Endothelial cell of umbilical vein (primary cell): ENCODE data around the gene PHAF1. TPM values are rescaled to one million over a fixed set of nuclear protein-coding genes. Genes with fewer than 3 reads are reported as not detected.

Experiments
- BruUV-seq: library from RNA; stranded (reverse); fragments of 400-500 nt; replicated peaks from 2 replicates; lab custom pipeline; 2021; lab: Mats Ljungman, UMichigan
- CTCF ChIA-PET: fragments of 300-600, 350-600 bp; sonication (Branson Sonifier 250); formaldehyde crosslinking; loops from one replicate; lab custom pipeline; 2021; ENCODE audit warnings: antibody characterized with exemption, inconsistent platforms; lab: Charles Lee
- POLR2A ChIA-PET: fragments of 300-600, 350-600 bp; sonication (Branson Sonifier 250); formaldehyde crosslinking; loops from one replicate; lab custom pipeline; 2021; ENCODE audit warnings: antibody characterized with exemption, inconsistent platforms; lab: Charles Lee
- DNase-seq: peaks from one replicate; pipeline ENCODE4 v3.0.0-alpha.2; 2011; ENCODE audit warnings: low read depth, low spot score
- FAIRE-seq: peaks from 2 replicates; lab custom pipeline; 2011; peaks lifted over from hg19 to GRCh38; lab: Jason Lieb, UNC
- H2AFZ ChIP-seq: 2 replicates; pipeline ENCODE4 v1.6.0; 2012; ENCODE audit warnings: low read depth, low read length, control low read depth, inconsistent platforms
- H3K27ac ChIP-seq: 2 replicates; pipeline ENCODE4 v1.5.1; 2011; ENCODE audit warnings: low read depth, mild to moderate bottlenecking, control low read depth, low read length, moderate library complexity; ENCODE audit not compliant: insufficient read depth
- H3K27me3 ChIP-seq, 2 experiments: 2 replicates each; pipeline versions ENCODE4 v1.6.0 to v1.6.1; 2011; ENCODE audit warnings: low read length in 2 of 2, mixed read lengths in 1 of 2; ENCODE audit not compliant: control insufficient read depth in 2 of 2, insufficient read depth in 2 of 2
- H3K36me3 ChIP-seq, 2 experiments: 2 replicates in 1 of 2; 3 replicates in 1 of 2; pipeline ENCODE4 v1.5.1; 2011; ENCODE audit warnings: low read length in 2 of 2, mild to moderate bottlenecking in 1 of 2, moderate library complexity in 1 of 2; ENCODE audit not compliant: control insufficient read depth in 2 of 2, insufficient read depth in 2 of 2; ENCODE audit errors: extremely low read depth in 1 of 2
- H3K4me1 ChIP-seq: 3 replicates; pipeline ENCODE4 v1.5.1; 2011; ENCODE audit warnings: mild to moderate bottlenecking, low read length; ENCODE audit not compliant: control insufficient read depth, insufficient read depth; ENCODE audit errors: extremely low read depth
- H3K4me2 ChIP-seq: 2 replicates; pipeline ENCODE4 v1.6.1; 2011; ENCODE audit warnings: low read length, control low read depth, mixed read lengths; ENCODE audit not compliant: insufficient read depth
- H3K4me3 ChIP-seq, 3 experiments: fragments of 200-600 bp in 1 of 3; sonication (generic), shearing (Covaris generic) in 1 of 3; replicated peaks in 1 of 3; 2 replicates each; pipeline ENCODE4 v1.5.1; 2011 to 2016; ENCODE audit warnings: control low read depth in 3 of 3, low read length in 3 of 3, mild to moderate bottlenecking in 2 of 3, inconsistent platforms in 1 of 3, low read depth in 1 of 3, moderate library complexity in 1 of 3; ENCODE audit not compliant: insufficient read depth in 1 of 3
- H3K79me2 ChIP-seq: 2 replicates; pipeline ENCODE4 v1.6.0; 2012; ENCODE audit warnings: low read length, inconsistent platforms; ENCODE audit not compliant: control insufficient read depth, insufficient read depth
- H3K9ac ChIP-seq: replicated peaks from 2 replicates; pipeline ENCODE3; 2011; ENCODE audit warnings: low read length, control low read depth; ENCODE audit not compliant: insufficient read depth; ENCODE audit errors: extremely low read depth
- H3K9me1 ChIP-seq: replicated peaks from 3 replicates; pipeline ENCODE4 v1.6.0; 2011; ENCODE audit warnings: mild to moderate bottlenecking, low read length; ENCODE audit not compliant: control insufficient read depth, insufficient read depth; ENCODE audit errors: extremely low read depth
- H3K9me3 ChIP-seq: replicated peaks from 2 replicates; pipeline ENCODE4 v1.5.1; 2012; ENCODE audit warnings: low read length, inconsistent platforms; ENCODE audit not compliant: control insufficient read depth, insufficient read depth
- H4K20me1 ChIP-seq: replicated peaks from 2 replicates; pipeline ENCODE3; 2011; ENCODE audit warnings: mild to moderate bottlenecking, low read length; ENCODE audit not compliant: control insufficient read depth, insufficient read depth; ENCODE audit errors: extremely low read depth
- EZH2 ChIP-seq: IDR thresholded peaks from 2 replicates; pipeline ENCODE4 v1.6.1; 2012; ENCODE audit warnings: borderline replicate concordance, low read depth, mild to moderate bottlenecking, moderate library complexity, low read length, inconsistent platforms; ENCODE audit not compliant: severe bottlenecking
- FOS ChIP-seq: IDR thresholded peaks from 2 replicates; pipeline ENCODE4 v1.6.1; 2011; ENCODE audit warnings: mild to moderate bottlenecking, low read length, moderate library complexity, borderline replicate concordance; ENCODE audit not compliant: insufficient read depth
- GATA2 ChIP-seq: IDR thresholded peaks from 2 replicates; pipeline ENCODE4 v1.7.0; 2011; ENCODE audit warnings: low read depth, mild to moderate bottlenecking, moderate library complexity, mixed read lengths, low read length; ENCODE audit not compliant: insufficient read length, insufficient read depth
- JUN ChIP-seq: IDR thresholded peaks from 2 replicates; pipeline ENCODE4 v1.6.1; 2011; ENCODE audit warnings: borderline replicate concordance, low read depth; ENCODE audit not compliant: insufficient read length, insufficient read depth
- MAX ChIP-seq: IDR thresholded peaks from 2 replicates; pipeline ENCODE4 v1.6.1; 2011; ENCODE audit not compliant: insufficient read depth, insufficient read length
- MYC ChIP-seq: IDR thresholded peaks from one replicate; pipeline ENCODE4 v1.6.1; 2011; ENCODE audit warnings: mild to moderate bottlenecking, low read depth, low read length
- POLR2A ChIP-seq: IDR thresholded peaks from 2 replicates; pipeline ENCODE4 v1.6.1; 2012; ENCODE audit warnings: low read depth, mild to moderate bottlenecking, control low read depth, low read length
- POLR2AphosphoS5 ChIP-seq: IDR thresholded peaks from 2 replicates; pipeline ENCODE4 v1.6.1; 2012; ENCODE audit warnings: low read depth, mild to moderate bottlenecking, control low read depth, low read length, moderate library complexity; ENCODE audit not compliant: insufficient read depth
- dilution Hi-C: fragments of 300-500 bp; cut with MboI; formaldehyde crosslinking; loops from one replicate; pipeline ENCODE4 v1.15.0; 2019; ENCODE audit warnings: low sequenced_read_pairs; ENCODE audit not compliant: extremely low pct_ligation_motif_present
- intact Hi-C: fragments of 100-400 bp; cut with micrococcal nuclease; formaldehyde crosslinking; loops from one replicate; pipeline ENCODE4 v1.10.0; 2022
- polyA plus RNA-seq, 4 experiments: library from polyadenylated mRNA; depleted of rRNA in 3 of 4; stranded (reverse) in 3 of 4; unstranded in 1 of 4; fragments of >200 nt; gene quantifications; 2 replicates each; pipeline versions ENCODE4 v1.2.1 to v1.2.3, GENCODE V29; 2011 to 2012; ENCODE audit warnings: missing spikeins in 1 of 4
- total RNA-seq: library from RNA; stranded (reverse); gene quantifications from 2 replicates; pipeline ENCODE4 v1.2.3, GENCODE V29; 2021
- TF ChIP-seq, protein P1 (sequence below), 2 donors: IDR thresholded peaks; 1 replicate in 1 of 2; 2 replicates in 1 of 2; pipeline ENCODE4 v1.5.1; 2011; ENCODE audit warnings: low read length in 2 of 2, mild to moderate bottlenecking in 2 of 2, moderate library complexity in 2 of 2, control low read depth in 1 of 2, inconsistent platforms in 1 of 2, low read depth in 1 of 2; ENCODE audit not compliant: insufficient read depth in 1 of 2; ENCODE audit errors: extremely low read depth in 1 of 2

PHAF1 gene
- total and polyA plus RNA-seq, 2 donors (not counting 3 experiments of a cell fraction or from before 2014, with no cell fraction given), result 18.5 to 21.9 TPM

DNA sequence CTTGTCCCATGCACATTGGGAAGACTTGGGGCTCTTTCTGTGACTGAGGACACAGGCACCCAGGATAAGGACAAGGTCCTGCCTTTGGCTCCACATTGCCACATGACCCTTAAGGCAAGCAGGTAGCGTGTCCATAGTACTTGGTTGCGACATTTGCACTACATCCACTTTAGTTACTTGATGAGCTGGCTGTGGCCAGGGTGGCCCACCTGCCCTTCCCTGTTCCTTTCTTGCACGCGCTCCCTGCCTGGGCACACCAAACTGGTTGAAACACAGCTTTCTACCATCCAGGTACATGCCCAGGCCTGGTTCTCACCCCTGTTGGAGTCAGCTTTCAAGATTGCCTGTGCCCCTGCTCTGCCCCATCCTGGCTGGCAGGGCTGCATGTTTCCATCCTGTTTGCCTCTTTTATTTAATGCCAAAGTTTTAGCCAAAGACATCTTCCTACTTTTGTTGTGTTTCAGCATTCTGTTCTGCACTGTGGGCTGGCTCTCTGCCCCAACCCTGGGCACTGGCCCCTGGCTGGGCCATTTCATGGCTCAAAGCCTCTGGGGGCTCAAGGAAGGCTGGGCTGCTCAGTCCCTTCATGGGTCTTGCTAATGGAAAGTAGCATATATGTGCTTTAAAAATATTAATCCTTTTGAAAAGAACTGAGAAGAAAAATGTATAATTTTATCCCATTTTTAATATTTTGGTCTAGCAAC is 37.8 kb downstream of the PHAF1 start:
- Histone ChIP-seq H3K9me1 (no peaks in the 10 kb centered on the region), H3K9me3 (no peaks in the 10 kb centered on the region), H3K9ac (no peak overlapping the region), H3K4me1 (peaks cover 3% of the 10 kb centered on the region), H4K20me1 (no peaks in the 10 kb centered on the region), H3K4me3 (no peak overlapping the region), H3K27ac (no peak overlapping the region), H3K4me2 (no peak overlapping the region), H2AFZ (no peak overlapping the region), H3K36me3 (peaks cover 2 to 43% of the 10 kb centered on the region in 2 experiments), H3K79me2 (no peaks in the 10 kb centered on the region), H3K27me3 (peaks cover 0 to 5% of the 10 kb centered on the region in 2 experiments)
- no TSS peak for BruUV-seq
- ChIA-PET POLR2A (no interaction called here), CTCF (interaction anchor here (1.5 to 1.8 kb wide), 2 partner anchors 8 to 130 kb away, joined by 5 to 7 read pairs; no protein-coding TSS in a partner anchor)
- intact Hi-C loops (no loop called here), dilution Hi-C loops (no loop called here)
- no peak for DNase-seq
- no peak for TF ChIP-seq EZH2
- no peak for TF ChIP-seq JUN
- TF ChIP-seq POLR2A, result no peak
- TF ChIP-seq MYC, result no peak
- no peak for TF ChIP-seq FOS
- TF ChIP-seq, protein P1, sequence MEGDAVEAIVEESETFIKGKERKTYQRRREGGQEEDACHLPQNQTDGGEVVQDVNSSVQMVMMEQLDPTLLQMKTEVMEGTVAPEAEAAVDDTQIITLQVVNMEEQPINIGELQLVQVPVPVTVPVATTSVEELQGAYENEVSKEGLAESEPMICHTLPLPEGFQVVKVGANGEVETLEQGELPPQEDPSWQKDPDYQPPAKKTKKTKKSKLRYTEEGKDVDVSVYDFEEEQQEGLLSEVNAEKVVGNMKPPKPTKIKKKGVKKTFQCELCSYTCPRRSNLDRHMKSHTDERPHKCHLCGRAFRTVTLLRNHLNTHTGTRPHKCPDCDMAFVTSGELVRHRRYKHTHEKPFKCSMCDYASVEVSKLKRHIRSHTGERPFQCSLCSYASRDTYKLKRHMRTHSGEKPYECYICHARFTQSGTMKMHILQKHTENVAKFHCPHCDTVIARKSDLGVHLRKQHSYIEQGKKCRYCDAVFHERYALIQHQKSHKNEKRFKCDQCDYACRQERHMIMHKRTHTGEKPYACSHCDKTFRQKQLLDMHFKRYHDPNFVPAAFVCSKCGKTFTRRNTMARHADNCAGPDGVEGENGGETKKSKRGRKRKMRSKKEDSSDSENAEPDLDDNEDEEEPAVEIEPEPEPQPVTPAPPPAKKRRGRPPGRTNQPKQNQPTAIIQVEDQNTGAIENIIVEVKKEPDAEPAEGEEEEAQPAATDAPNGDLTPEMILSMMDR (IDR thresholded peaks at IDR 0.05; ENCODE audit: extremely low read depth in 1 of 2, insufficient read depth in 1 of 2, low read depth in 1 of 2, low read length in 2 of 2), result no peak
- TF ChIP-seq POLR2AphosphoS5, result no peak
- no peak for TF ChIP-seq MAX
- no peak for TF ChIP-seq GATA2
- FAIRE-seq, result no peak
